Upper lobe of right lung (tissue), 1 donor: ENCODE measurements around the gene SNRPD3. TPM values are rescaled to one million over a fixed set of nuclear protein-coding genes. Genes with fewer than 3 reads are reported as not detected.
A peak's percentile ranks its signal among the peaks of the same experiment; 100 is the strongest.
"Not testable (repeated sequence)": the region's sequence is repeated elsewhere in the genome, so short reads cannot be mapped to it uniquely, and the experiment has no call there.

Experiments used
- ATAC-seq: fragments of 200-7000 bp; cut with Tn5 transposase; one replicate; pipeline ENCODE4 v1.9.1; 2020; ENCODE audit warnings: mild to moderate bottlenecking, moderate library complexity
- DNase-seq: peaks from one replicate; pipeline ENCODE4 v3.0.0-alpha.2; 2020
- H3K27ac ChIP-seq: fragments of 200-600 bp; one replicate; pipeline ENCODE4 v1.8.0; 2022
- H3K27me3 ChIP-seq: fragments of 200-600 bp; one replicate; pipeline ENCODE4 v1.8.0; 2022; ENCODE audit warnings: mild to moderate bottlenecking
- H3K36me3 ChIP-seq: fragments of 200-600 bp; one replicate; pipeline ENCODE4 v1.8.0; 2022
- H3K4me1 ChIP-seq: fragments of 200-600 bp; one replicate; pipeline ENCODE4 v1.8.0; 2022
- H3K4me3 ChIP-seq: fragments of 200-600 bp; one replicate; pipeline ENCODE4 v1.8.0; 2022; ENCODE audit warnings: mild to moderate bottlenecking
- H3K9me3 ChIP-seq: fragments of 200-600 bp; one replicate; pipeline ENCODE4 v1.8.0; 2022
- intact Hi-C: fragments of 100-400 bp; cut with DNase I; formaldehyde crosslinking; loops from one replicate; pipeline ENCODE4 v1.11.0; 2022
- total RNA-seq: library from RNA; stranded (reverse); fragmentation: NEBNext Ultra II Directional; extraction: Animal tissue kit (Norgen Biotek cat#: 25700); gene quantifications from one replicate; pipeline ENCODE4 v1.2.1, GENCODE V29; 2021
- TF ChIP-seq, protein P1 (sequence below): fragments of 200-600 bp; IDR thresholded peaks from one replicate; pipeline ENCODE4 v1.8.0; 2022; ENCODE audit warnings: antibody characterized with exemption
- donor health status: DM: no; HTN: yes; CAD: no; lungs with severe emphysema.

The SNRPD3 gene
- total RNA-seq, 1 donor from 2014 or later, result 64.5 TPM

DNA sequence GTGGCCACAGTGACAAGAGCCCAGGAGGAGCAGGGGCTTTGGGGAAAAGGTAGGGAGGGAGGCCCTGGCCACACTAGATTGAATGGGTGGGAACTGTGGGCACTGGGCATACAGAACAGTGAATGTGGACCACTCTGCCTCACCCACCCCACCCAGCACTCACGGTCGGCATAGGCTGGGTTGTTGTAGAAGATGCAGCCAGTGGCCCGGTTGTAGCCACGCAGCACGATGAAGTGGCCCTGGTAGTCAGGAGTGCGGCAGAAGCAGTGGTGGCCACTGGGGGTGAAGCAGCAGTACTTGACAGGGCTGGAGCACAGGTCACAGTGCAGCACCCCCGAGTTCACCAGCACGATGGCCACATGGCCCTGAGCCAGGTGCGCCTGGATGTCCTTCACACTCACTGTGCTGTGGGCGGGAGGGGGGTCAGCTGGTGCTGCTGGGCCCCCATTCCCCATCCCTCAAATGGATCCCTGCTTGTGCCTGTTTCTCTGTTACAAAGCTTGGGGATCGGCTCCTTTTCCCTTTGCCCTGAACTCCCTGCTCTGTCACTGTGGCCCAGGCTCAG, 12.0 kb upstream of the SNRPD3 start:
- Histone ChIP-seq H3K4me3 (no peak overlapping the region), H3K36me3 (peaks cover 86% of the 10 kb centered on the region), H3K27ac (no peak overlapping the region), H3K9me3 (no peaks in the 10 kb centered on the region), H3K4me1 (peaks cover 15% of the 10 kb centered on the region), H3K27me3 (no peaks in the 10 kb centered on the region)
- DNase-seq (no peak), ATAC-seq (no peak)
- intact Hi-C loops, result no loop called here
- TF ChIP-seq, protein P1, sequence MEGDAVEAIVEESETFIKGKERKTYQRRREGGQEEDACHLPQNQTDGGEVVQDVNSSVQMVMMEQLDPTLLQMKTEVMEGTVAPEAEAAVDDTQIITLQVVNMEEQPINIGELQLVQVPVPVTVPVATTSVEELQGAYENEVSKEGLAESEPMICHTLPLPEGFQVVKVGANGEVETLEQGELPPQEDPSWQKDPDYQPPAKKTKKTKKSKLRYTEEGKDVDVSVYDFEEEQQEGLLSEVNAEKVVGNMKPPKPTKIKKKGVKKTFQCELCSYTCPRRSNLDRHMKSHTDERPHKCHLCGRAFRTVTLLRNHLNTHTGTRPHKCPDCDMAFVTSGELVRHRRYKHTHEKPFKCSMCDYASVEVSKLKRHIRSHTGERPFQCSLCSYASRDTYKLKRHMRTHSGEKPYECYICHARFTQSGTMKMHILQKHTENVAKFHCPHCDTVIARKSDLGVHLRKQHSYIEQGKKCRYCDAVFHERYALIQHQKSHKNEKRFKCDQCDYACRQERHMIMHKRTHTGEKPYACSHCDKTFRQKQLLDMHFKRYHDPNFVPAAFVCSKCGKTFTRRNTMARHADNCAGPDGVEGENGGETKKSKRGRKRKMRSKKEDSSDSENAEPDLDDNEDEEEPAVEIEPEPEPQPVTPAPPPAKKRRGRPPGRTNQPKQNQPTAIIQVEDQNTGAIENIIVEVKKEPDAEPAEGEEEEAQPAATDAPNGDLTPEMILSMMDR, result no peak

DNA sequence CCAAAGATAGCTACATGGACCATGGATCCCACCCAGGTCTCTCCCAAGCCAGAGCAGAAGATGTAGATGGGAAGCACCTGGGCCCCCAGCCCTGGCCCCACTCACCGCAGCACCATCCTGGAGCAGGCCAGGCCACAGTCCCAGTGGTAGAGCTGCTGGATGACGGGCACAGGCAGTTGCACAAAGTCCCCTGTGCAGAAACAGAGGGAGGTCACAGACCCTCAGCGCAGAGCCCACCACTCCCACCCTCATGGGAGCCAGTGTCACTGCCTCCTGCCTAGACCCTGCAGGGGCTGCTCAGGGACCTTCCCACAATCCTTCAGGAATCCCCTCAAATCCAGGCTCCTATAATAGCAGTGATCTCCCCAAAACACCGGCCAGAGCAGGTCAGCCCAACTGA, 7.0 kb upstream of the SNRPD3 start:
- Histone ChIP-seq H3K4me3 (no peak overlapping the region), H3K9me3 (no peaks in the 10 kb centered on the region), H3K27ac (no peak overlapping the region), H3K27me3 (no peaks in the 10 kb centered on the region), H3K36me3 (peaks cover 44% of the 10 kb centered on the region), H3K4me1 (peaks cover 31% of the 10 kb centered on the region)
- no peak for DNase-seq
- intact Hi-C loops, result no loop called here
- ATAC-seq, result no peak
- TF ChIP-seq, protein P1, result no peak

DNA sequence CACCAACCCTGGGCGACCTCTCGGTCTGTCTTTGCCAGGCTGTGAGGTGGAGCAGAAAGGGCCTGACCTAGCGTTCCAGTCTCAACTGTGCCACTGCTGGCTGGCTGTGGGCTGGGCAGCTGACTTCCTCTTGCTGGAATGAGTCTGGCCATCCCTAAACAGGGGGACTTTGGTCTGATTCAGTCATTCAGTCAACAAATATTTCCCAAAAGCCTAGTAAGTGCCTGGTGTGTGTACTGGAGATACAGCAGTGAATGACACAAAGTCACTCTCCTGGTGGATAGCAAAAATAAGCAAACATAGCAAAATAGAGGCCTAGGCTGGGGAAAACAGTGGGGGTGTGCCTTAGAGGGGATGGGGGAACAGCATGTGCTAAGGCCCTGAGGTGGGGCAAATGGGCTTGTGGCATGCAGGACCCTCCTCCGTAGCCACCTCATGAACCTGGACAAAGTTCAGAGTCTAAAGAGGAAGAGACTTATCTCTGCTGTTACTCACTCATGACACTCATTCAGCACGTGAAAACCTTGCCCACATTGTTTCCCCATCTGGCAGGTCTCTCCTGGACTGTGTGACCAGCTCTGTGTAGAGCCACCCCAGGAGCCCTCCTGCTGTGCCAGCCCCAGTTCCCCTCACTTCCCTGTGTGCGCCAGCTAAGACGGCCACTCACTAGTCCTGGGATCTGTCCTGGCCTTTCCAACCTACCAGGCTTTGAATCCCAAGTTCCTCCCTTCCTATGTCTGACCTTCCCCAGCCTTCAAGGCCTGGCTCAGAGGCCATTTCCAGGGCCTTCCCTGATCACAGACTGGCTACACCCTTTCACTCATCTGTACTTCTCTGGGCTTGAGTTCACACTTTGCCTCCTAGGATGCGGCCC, 5.5 kb upstream of the SNRPD3 start:
- Histone ChIP-seq H3K27ac (peak overlapping the region; percentile 14), H3K36me3 (peaks cover 30% of the 10 kb centered on the region), H3K4me1 (peaks cover 30% of the 10 kb centered on the region), H3K27me3 (no peaks in the 10 kb centered on the region), H3K9me3 (no peaks in the 10 kb centered on the region), H3K4me3 (no peak overlapping the region)
- no peak for DNase-seq
- intact Hi-C loops, result no loop called here
- TF ChIP-seq, protein P1, result no peak
- peak; percentile 17 for ATAC-seq

DNA sequence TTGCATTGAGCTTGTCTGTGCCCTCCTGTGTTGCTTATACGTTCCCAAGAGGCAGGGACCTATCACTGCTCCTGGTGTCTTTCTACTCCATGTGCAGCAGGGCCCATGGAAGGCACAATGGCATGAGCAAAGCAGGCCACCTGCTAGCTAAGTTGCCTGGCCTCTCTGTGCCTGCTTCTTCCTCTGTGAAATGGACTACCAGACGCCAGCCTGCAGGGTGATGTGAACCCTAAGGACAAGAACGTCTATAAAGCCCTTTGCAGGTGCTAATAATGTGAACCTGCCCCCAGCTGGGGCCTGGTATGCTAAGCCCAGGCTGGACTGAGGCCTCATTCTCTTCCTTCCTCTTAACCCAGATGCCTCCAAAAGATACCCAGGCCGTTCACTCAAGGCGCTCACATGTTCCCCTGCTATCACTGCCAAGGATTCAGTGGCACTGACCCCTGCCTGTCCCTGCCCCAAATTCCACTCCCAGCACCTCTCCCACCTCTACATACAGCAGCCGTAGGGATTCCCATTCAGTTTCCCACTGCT, 4.8 kb upstream of the SNRPD3 start:
- TF ChIP-seq, protein P1, result no peak
- peaks cover 27% of the 10 kb centered on the region for H3K4me1 ChIP-seq
- H3K9me3 ChIP-seq, result no peaks in the 10 kb centered on the region
- H3K27me3 ChIP-seq, result no peaks in the 10 kb centered on the region
- no peak overlapping the region for H3K4me3 ChIP-seq
- peaks cover 30% of the 10 kb centered on the region for H3K36me3 ChIP-seq
- no peak for DNase-seq
- H3K27ac ChIP-seq, result peak overlapping the region; percentile 14
- intact Hi-C loops, result no loop called here
- ATAC-seq, result no peak

DNA sequence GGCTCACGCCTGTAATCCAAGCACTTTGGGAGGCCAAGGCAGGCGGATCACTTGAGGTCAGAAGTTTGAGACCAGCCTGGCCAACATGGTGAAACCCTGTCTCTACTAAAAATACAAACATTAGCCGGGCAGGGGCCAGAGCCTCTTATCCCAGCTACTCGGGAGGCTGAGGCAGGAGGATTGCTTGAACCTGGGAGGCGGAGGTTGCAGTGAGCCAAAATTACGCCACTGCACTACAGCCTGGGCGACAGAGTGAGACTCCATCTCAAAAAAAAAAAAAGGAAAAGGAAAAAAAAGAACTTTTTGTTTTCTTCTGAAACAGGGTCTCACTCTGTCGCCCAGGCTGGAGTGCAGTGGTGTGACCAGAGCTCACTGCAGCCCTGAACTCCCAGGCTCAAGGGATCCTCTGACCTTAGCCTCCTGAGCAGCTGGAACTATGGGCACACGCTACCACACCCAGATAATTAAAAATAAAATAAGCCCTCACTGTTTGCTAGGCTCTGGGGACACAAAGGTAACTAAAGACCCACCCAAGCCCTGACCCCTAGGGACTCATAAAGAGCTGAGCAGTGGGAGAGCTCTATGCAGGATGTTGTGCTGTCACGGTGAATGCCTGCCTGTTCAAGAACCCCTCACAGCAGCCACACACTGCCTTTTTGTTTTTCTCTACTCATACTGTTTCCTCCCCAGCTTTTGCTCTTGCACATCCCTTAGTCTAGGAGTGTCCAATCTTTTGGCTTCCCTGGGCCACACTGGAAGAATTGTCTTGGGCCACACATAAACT, 3.1 kb upstream of the SNRPD3 start:
- DNase-seq, ATAC-seq, H3K27ac ChIP-seq, H3K27me3 ChIP-seq, intact Hi-C loops, H3K9me3 ChIP-seq: not testable (repeated sequence)
- H3K4me1 ChIP-seq, result peaks cover 40% of the 10 kb centered on the region
- peak overlapping the region; percentile 86 for H3K4me3 ChIP-seq
- peaks cover 19% of the 10 kb centered on the region for H3K36me3 ChIP-seq
